ENCODE data around the gene CRTAC1. TPM values are rescaled to one million over a fixed set of nuclear protein-coding genes. Genes with fewer than 3 reads are reported as not detected.

The CRTAC1 gene
- total RNA-seq, 1 experiment from 2014 or later, result 0.20 TPM

GRCh38 chr10:97816609-97817008 lies 213.8 kb downstream of the CRTAC1 start (continued):
- TF ChIP-seq CTCF (IDR thresholded peaks at IDR 0.05 in 2 of 3, conservative IDR thresholded peaks at IDR 0.05 in 1 of 3; ENCODE audit: borderline replicate concordance in 1 of 3, insufficient read depth in 1 of 3, low read depth in 2 of 3, low read length in 2 of 3), result no peak

Other genes starting within 250 kb of the CRTAC1 start
- gene GOLGA7B, start 180.8 kb downstream of the CRTAC1 start, total RNA-seq (2021; ENCODE audit: unreplicated experiment), result 1.0 TPM
- gene R3HCC1L, start 104.0 kb upstream of the CRTAC1 start, total RNA-seq (2021; ENCODE audit: unreplicated experiment), result 9.3 TPM
- 1.3 TPM for gene LOXL4, start 237.6 kb upstream of the CRTAC1 start, total RNA-seq (2021; ENCODE audit: unreplicated experiment)

All from HCT116 (cell line).